ENCODE results near the gene PTGES2.

The PTGES2 gene

GRCh38 chr9:128108269-128109049 is 19.1 kb downstream of the PTGES2 start:
- no peak overlapping the region for H3K4me3 ChIP-seq (replicated peaks; ENCODE audit: low read depth, low read length)
- DNase-seq (ENCODE audit: extremely low read depth, low read depth): no peak
- TF ChIP-seq, protein P1, sequence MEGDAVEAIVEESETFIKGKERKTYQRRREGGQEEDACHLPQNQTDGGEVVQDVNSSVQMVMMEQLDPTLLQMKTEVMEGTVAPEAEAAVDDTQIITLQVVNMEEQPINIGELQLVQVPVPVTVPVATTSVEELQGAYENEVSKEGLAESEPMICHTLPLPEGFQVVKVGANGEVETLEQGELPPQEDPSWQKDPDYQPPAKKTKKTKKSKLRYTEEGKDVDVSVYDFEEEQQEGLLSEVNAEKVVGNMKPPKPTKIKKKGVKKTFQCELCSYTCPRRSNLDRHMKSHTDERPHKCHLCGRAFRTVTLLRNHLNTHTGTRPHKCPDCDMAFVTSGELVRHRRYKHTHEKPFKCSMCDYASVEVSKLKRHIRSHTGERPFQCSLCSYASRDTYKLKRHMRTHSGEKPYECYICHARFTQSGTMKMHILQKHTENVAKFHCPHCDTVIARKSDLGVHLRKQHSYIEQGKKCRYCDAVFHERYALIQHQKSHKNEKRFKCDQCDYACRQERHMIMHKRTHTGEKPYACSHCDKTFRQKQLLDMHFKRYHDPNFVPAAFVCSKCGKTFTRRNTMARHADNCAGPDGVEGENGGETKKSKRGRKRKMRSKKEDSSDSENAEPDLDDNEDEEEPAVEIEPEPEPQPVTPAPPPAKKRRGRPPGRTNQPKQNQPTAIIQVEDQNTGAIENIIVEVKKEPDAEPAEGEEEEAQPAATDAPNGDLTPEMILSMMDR (IDR thresholded peaks at IDR 0.05; ENCODE audit: low read depth, low read length, missing control alignments): no peak

DNA sequence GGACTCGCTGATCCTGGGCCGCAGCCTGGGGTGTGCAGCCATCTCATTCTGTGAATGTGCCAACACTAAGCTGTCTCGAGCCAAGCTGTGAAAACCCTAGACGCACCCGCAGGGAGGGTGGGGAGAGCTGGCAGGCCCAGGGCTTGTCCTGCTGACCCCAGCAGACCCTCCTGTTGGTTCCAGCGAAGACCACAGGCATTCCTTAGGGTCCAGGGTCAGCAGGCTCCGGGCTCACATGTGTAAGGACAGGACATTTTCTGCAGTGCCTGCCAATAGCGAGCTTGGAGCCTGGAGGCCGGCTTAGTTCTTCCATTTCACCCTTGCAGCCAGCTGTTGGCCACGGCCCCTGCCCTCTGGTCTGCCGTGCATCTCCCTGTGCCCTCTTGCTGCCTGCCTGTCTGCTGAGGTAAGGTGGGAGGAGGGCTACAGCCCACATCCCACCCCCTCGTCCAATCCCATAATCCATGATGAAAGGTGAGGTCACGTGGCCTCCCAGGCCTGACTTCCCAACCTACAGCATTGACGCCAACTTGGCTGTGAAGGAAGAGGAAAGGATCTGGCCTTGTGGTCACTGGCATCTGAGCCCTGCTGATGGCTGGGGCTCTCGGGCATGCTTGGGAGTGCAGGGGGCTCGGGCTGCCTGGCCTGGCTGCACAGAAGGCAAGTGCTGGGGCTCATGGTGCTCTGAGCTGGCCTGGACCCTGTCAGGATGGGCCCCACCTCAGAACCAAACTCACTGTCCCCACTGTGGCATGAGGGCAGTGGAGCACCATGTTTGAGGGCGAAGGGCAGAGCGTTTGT is 19.9 kb downstream of the PTGES2 start:
- TF ChIP-seq, protein P1 (IDR thresholded peaks at IDR 0.05; ENCODE audit: low read depth, low read length, missing control alignments): no peak
- DNase-seq (ENCODE audit: extremely low read depth, low read depth): no peak
- H3K4me3 ChIP-seq (replicated peaks; ENCODE audit: low read depth, low read length): no peak overlapping the region

GRCh38 chr9:128106940-128107467 is 20.5 kb downstream of the PTGES2 start:
- TF ChIP-seq, protein P1 (IDR thresholded peaks at IDR 0.05; ENCODE audit: low read depth, low read length, missing control alignments): no peak
- no peak overlapping the region for H3K4me3 ChIP-seq (replicated peaks; ENCODE audit: low read depth, low read length)
- no peak for DNase-seq (ENCODE audit: extremely low read depth, low read depth)

GRCh38 chr9:128106181-128106939 is 21.2 kb downstream of the PTGES2 start:
- H3K4me3 ChIP-seq (replicated peaks; ENCODE audit: low read depth, low read length): no peak overlapping the region
- TF ChIP-seq, protein P1 (IDR thresholded peaks at IDR 0.05; ENCODE audit: low read depth, low read length, missing control alignments): no peak
- DNase-seq (ENCODE audit: extremely low read depth, low read depth): no peak

- TF ChIP-seq, protein P1 (IDR thresholded peaks at IDR 0.05; ENCODE audit: low read depth, low read length, missing control alignments): no peak
- H3K4me3 ChIP-seq (replicated peaks; ENCODE audit: low read depth, low read length): no peak overlapping the region
- DNase-seq (ENCODE audit: extremely low read depth, low read depth): no peak
Measured at GRCh38 chr9:128105538-128106175, 21.9 kb downstream of the PTGES2 start.

- no peak for DNase-seq (ENCODE audit: extremely low read depth, low read depth)
- TF ChIP-seq, protein P1 (IDR thresholded peaks at IDR 0.05; ENCODE audit: low read depth, low read length, missing control alignments): no peak
- H3K4me3 ChIP-seq (replicated peaks; ENCODE audit: low read depth, low read length): no peak overlapping the region
Measured at GRCh38 chr9:128104171-128104618, 23.3 kb downstream of the PTGES2 start.
